SK-N-MC (cell line): ENCODE results near the gene SLC3A2.

Source experiments
- EZH2 ChIP-seq: fragments of 200-600 bp; sonication (generic); IDR thresholded peaks from one replicate; pipeline ENCODE4 v1.6.1; 2017; ENCODE audit warnings: antibody characterized with exemption
- FOXP2 ChIP-seq: optimal IDR thresholded peaks from 2 replicates; pipeline ENCODE3; 2011; ENCODE audit warnings: mild to moderate bottlenecking, moderate library complexity; ENCODE audit not compliant: insufficient read depth; ENCODE audit errors: extremely low read length, control extremely low read depth
- POLR2AphosphoS5 ChIP-seq: IDR thresholded peaks from 2 replicates; pipeline ENCODE4 v1.6.1; 2012; ENCODE audit warnings: mild to moderate bottlenecking, low read depth, low read length, borderline replicate concordance

- TF ChIP-seq FOXP2 (no peak), EZH2 (no peak), POLR2AphosphoS5 (no peak)
These were observed 17.3 kb downstream of the SLC3A2 start for GRCh38 chr11:62898027-62898426.
